Measurements from ENCODE around the gene MOB2.

The MOB2 gene

GRCh38 chr11:1484061-1484671 lies 2.4 kb downstream of the MOB2 start:
- TF ChIP-seq, protein P1, sequence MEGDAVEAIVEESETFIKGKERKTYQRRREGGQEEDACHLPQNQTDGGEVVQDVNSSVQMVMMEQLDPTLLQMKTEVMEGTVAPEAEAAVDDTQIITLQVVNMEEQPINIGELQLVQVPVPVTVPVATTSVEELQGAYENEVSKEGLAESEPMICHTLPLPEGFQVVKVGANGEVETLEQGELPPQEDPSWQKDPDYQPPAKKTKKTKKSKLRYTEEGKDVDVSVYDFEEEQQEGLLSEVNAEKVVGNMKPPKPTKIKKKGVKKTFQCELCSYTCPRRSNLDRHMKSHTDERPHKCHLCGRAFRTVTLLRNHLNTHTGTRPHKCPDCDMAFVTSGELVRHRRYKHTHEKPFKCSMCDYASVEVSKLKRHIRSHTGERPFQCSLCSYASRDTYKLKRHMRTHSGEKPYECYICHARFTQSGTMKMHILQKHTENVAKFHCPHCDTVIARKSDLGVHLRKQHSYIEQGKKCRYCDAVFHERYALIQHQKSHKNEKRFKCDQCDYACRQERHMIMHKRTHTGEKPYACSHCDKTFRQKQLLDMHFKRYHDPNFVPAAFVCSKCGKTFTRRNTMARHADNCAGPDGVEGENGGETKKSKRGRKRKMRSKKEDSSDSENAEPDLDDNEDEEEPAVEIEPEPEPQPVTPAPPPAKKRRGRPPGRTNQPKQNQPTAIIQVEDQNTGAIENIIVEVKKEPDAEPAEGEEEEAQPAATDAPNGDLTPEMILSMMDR (conservative IDR thresholded peaks at IDR 0.05; ENCODE audit: low read depth, low read length): no peak
- DNase-seq (ENCODE audit: low read depth): no peak
- no peak overlapping the region for H3K4me3 ChIP-seq (ENCODE audit: low read length)

- no peak overlapping the region for H3K4me3 ChIP-seq (ENCODE audit: low read length)
- TF ChIP-seq, protein P1 (conservative IDR thresholded peaks at IDR 0.05; ENCODE audit: low read depth, low read length): no peak
- no peak for DNase-seq (ENCODE audit: low read depth)
Measured at GRCh38 chr11:1483445-1483961, 3.1 kb downstream of the MOB2 start.

DNA sequence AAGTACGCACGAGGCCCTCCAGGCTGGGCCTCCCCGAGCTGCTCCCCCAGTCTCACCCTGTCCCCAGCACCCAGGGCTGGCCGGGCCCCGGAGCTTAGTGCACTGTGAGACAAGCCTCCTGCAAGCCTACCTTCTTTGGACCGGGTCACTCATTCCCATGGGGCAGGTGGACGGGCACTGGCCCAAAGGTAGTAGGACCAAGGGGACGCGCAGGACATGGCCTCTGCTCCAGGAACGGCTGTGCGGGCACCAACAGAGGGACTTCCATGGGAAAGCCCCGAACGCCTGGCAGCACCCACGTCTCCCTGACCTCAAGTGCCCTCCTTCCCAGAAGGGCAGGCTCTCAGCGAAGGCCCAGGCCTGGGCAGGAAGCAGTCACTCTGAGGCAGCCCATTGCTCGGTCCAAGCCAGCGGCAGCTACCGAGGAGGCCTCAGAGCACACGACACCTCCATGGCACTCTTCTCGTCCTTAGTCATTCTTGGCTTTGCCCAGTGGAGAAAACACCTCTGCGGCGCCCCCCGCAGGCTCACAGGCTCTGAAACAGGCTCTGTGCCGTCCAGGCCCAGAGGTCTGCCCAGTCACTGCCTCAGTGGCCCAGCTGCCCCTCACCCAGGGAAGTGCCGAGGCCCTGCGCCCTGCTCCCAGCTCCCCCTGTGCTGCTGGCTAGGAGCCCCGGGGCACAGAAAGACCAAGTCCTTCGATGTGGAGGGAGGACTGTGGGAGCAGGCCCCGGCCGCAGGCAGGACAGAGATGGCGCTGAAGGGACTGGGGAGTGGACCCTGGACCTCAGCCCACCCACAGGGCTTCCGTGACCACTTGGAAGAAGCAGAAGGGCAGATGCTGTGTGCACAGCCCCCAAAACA lies 3.8 kb downstream of the MOB2 start:
- TF ChIP-seq, protein P1 (conservative IDR thresholded peaks at IDR 0.05; ENCODE audit: low read depth, low read length): peak; percentile 9
- H3K4me3 ChIP-seq (ENCODE audit: low read length): no peak overlapping the region
- no peak for DNase-seq (ENCODE audit: low read depth)

DNA sequence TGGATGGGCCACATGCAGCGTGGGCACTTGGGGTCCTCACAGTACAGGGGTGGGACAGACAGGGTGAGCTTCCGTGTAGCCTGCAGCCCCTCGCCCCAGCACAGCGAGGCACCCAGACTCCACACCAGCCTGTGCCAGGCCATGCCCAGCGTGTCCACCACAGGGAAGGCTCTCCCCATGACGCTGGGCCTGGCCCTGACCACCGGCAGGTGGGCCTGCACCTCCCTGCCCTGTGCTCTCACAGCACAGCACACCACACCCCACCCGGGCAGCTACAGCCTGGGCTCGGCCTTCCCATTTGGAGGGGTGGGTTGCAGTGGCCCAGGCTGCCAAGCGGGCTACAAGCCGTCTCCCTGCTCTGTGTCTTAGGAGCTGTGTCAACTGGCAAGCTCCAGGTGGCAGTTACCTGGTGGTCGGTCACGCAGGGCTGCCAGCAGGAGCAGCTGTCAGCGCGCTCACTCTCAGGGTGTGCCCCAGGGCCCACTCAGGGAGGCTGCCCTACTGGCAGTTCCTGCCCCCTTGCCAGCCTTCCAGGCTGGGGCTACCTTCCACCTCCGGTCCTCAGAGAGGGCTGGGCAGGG lies 4.6 kb downstream of the MOB2 start:
- TF ChIP-seq, protein P1 (conservative IDR thresholded peaks at IDR 0.05; ENCODE audit: low read depth, low read length): no peak
- DNase-seq (ENCODE audit: low read depth): no peak
- H3K4me3 ChIP-seq (ENCODE audit: low read length): no peak overlapping the region

GRCh38 chr11:1481483-1481825 lies 5.1 kb downstream of the MOB2 start:
- no peak overlapping the region for H3K4me3 ChIP-seq (ENCODE audit: low read length)
- no peak for DNase-seq (ENCODE audit: low read depth)
- TF ChIP-seq, protein P1 (conservative IDR thresholded peaks at IDR 0.05; ENCODE audit: low read depth, low read length): no peak

- H3K4me3 ChIP-seq (ENCODE audit: low read length): no peak overlapping the region
- TF ChIP-seq, protein P1 (conservative IDR thresholded peaks at IDR 0.05; ENCODE audit: low read depth, low read length): no peak
- DNase-seq (ENCODE audit: low read depth): no peak
Measured at GRCh38 chr11:1480555-1481482, 5.8 kb downstream of the MOB2 start.
